ENCODE data around the gene PLPP4. TPM values are rescaled to one million over a fixed set of nuclear protein-coding genes. Genes with fewer than 3 reads are reported as not detected.

Gene PLPP4
- total and polyA plus RNA-seq, 2 experiments from 2014 or later = 30.0 to 34.4 TPM

DNA sequence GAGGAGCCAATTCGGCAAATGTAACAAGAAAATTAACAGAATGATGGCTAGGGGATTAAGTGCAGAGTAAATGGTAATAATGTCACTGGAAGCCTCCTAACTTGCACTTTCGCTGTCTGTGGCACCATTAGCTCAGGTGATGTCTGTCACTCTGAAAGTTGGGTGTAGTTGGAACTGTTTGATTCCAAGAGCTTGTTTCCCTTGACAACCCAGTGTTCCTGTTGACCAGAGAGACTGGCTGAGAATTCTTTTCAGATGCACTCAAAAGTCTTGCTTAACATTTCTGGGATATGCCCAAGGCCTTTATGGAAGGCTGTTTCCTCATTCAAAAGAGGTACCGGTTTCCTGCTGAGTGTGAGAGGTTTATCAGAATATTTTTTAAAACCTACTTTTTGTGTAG lies 49.6 kb downstream of the PLPP4 start:
- Histone ChIP-seq H4K20me1 (ENCODE audit: insufficient read depth) (no peaks in the 10 kb centered on the region), H3K4me1 (ENCODE audit: insufficient read depth) (peaks cover 67% of the 10 kb centered on the region), H3K9ac (peak overlapping the region; percentile 81), H3K36me3 (ENCODE audit: low read depth) (no peaks in the 10 kb centered on the region), H3F3A (ENCODE audit: insufficient read depth) (peaks cover 49% of the 10 kb centered on the region), H3K27me3 (replicated peaks; ENCODE audit: insufficient read depth) (no peaks in the 10 kb centered on the region), H3K4me3 (peak overlapping the region; percentile 29), H3K79me2 (ENCODE audit: insufficient read depth) (no peaks in the 10 kb centered on the region), H3K9me2 (ENCODE audit: insufficient read depth) (no peaks in the 10 kb centered on the region), H3K9me3 (ENCODE audit: low read depth) (no peaks in the 10 kb centered on the region), H3K4me2 (ENCODE audit: unreplicated experiment) (peak overlapping the region; percentile 45), H2AFZ (no peak overlapping the region), H3K27ac (peak overlapping the region; percentile 98)
- 54 to 63% methylated on average over 3 of the region's 3 CpGs for WGBS, 2 experiments (ENCODE audit: low coverage in 1 of 2, low lambda C conversion rate in 2 of 2, missing lambda C conversion rate in 2 of 2)
- DNase-seq = peak; percentile 91
- in situ Hi-C loops (cut with MboI) = no loop called here
- TF ChIP-seq EZH2phosphoT487 (IDR thresholded peaks at IDR 0.05; ENCODE audit: insufficient read depth, low read depth) = no peak
- TF ChIP-seq EZH2 (IDR thresholded peaks at IDR 0.05; ENCODE audit: insufficient read depth, poor library complexity, severe bottlenecking) = no peak

DNA sequence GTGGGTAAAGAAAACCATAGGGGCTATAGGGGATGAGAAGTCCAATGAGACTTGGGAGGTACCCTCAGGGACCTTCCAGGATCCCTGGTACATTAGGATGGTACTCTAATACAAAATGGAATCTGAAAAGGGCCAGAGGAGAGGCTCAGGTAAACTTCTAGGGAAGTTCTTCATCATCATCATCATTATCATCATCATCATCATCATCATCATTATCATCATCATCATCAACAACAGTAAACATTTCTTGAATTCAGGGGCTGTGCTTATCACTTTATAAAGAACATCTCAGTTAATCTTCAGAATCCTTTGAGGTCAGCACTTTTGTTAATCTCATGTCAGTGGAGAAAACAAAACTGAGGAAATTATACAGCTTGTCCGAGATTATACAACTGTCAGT lies 50.1 kb downstream of the PLPP4 start:
- Histone ChIP-seq H3K27ac (peak overlapping the region; percentile 98), H2AFZ (no peak overlapping the region), H3K4me2 (ENCODE audit: unreplicated experiment) (peak overlapping the region; percentile 27), H3K4me1 (ENCODE audit: insufficient read depth) (peaks cover 67% of the 10 kb centered on the region), H3K79me2 (ENCODE audit: insufficient read depth) (no peaks in the 10 kb centered on the region), H4K20me1 (ENCODE audit: insufficient read depth) (no peaks in the 10 kb centered on the region), H3K9me3 (ENCODE audit: low read depth) (no peaks in the 10 kb centered on the region), H3K4me3 (no peak overlapping the region), H3K9ac (peak overlapping the region; percentile 81), H3K27me3 (replicated peaks; ENCODE audit: insufficient read depth) (no peaks in the 10 kb centered on the region), H3F3A (ENCODE audit: insufficient read depth) (peaks cover 50% of the 10 kb centered on the region), H3K36me3 (ENCODE audit: low read depth) (no peaks in the 10 kb centered on the region), H3K9me2 (ENCODE audit: insufficient read depth) (no peaks in the 10 kb centered on the region)
- no peak for TF ChIP-seq EZH2phosphoT487 (IDR thresholded peaks at IDR 0.05; ENCODE audit: insufficient read depth, low read depth)
- no peak for TF ChIP-seq EZH2 (IDR thresholded peaks at IDR 0.05; ENCODE audit: insufficient read depth, poor library complexity, severe bottlenecking)
- in situ Hi-C loops (cut with MboI) = no loop called here
- 76 to 79% methylated on average over 1 of the region's 1 CpG for WGBS, 2 experiments (ENCODE audit: low coverage in 1 of 2, low lambda C conversion rate in 2 of 2, missing lambda C conversion rate in 2 of 2)
- no peak for DNase-seq

- in situ Hi-C loops (cut with MboI) = no loop called here
- Histone ChIP-seq H4K20me1 (ENCODE audit: insufficient read depth) (no peaks in the 10 kb centered on the region), H3K27ac (peak overlapping the region; percentile 98), H3K4me1 (ENCODE audit: insufficient read depth) (peaks cover 67% of the 10 kb centered on the region), H3K4me2 (ENCODE audit: unreplicated experiment) (peak overlapping the region; percentile 27), H3K36me3 (ENCODE audit: low read depth) (no peaks in the 10 kb centered on the region), H3K9me3 (ENCODE audit: low read depth) (no peaks in the 10 kb centered on the region), H3K9ac (peak overlapping the region; percentile 81), H3K9me2 (ENCODE audit: insufficient read depth) (no peaks in the 10 kb centered on the region), H2AFZ (no peak overlapping the region), H3K27me3 (replicated peaks; ENCODE audit: insufficient read depth) (no peaks in the 10 kb centered on the region), H3K4me3 (no peak overlapping the region), H3K79me2 (ENCODE audit: insufficient read depth) (no peaks in the 10 kb centered on the region), H3F3A (ENCODE audit: insufficient read depth) (peaks cover 50% of the 10 kb centered on the region)
- DNase-seq = no peak
- WGBS, 2 experiments (ENCODE audit: low coverage in 1 of 2, low lambda C conversion rate in 2 of 2, missing lambda C conversion rate in 2 of 2) = 85% methylated on average over 2 of the region's 2 CpGs
- no peak for TF ChIP-seq EZH2phosphoT487 (IDR thresholded peaks at IDR 0.05; ENCODE audit: insufficient read depth, low read depth)
- TF ChIP-seq EZH2 (IDR thresholded peaks at IDR 0.05; ENCODE audit: insufficient read depth, poor library complexity, severe bottlenecking) = no peak
Observed at GRCh38 chr10:120507651-120508050, 50.6 kb downstream of the PLPP4 start.

DNA sequence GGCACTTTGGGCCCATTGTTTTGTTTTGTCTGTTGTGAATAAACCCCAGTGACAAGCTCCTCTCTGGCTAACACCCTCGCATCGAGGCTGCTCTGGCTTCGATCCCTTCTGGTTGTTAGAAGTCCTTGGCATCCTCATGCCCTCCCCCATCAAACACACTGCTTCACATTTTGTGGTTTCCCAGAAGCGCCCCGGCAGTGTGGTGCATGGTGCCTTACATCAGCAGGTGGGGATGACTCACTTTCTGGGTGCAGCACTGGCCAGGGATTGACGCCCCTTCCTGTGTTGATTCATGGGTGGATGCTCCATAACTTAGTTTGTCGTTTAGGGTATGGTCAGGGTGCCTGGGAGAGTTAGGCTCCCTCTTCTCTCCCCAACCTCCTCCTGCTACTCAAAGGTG lies 51.4 kb downstream of the PLPP4 start:
- Histone ChIP-seq H3K9me2 (ENCODE audit: insufficient read depth) (no peaks in the 10 kb centered on the region), H4K20me1 (ENCODE audit: insufficient read depth) (no peaks in the 10 kb centered on the region), H3K79me2 (ENCODE audit: insufficient read depth) (0 out of 2 replicates have a peak, but pooled peaks cover 6% of the 10 kb centered on the region), H3K9ac (peak overlapping the region; percentile 71), H3K4me2 (ENCODE audit: unreplicated experiment) (peak overlapping the region; percentile 3), H3F3A (ENCODE audit: insufficient read depth) (peaks cover 50% of the 10 kb centered on the region), H2AFZ (no peak overlapping the region), H3K36me3 (ENCODE audit: low read depth) (no peaks in the 10 kb centered on the region), H3K4me3 (no peak overlapping the region), H3K27me3 (replicated peaks; ENCODE audit: insufficient read depth) (no peaks in the 10 kb centered on the region), H3K4me1 (ENCODE audit: insufficient read depth) (peaks cover 67% of the 10 kb centered on the region), H3K27ac (peak overlapping the region; percentile 98), H3K9me3 (ENCODE audit: low read depth) (no peaks in the 10 kb centered on the region)
- DNase-seq = peak; percentile 94
- TF ChIP-seq EZH2phosphoT487 (IDR thresholded peaks at IDR 0.05; ENCODE audit: insufficient read depth, low read depth) (no peak), EZH2 (IDR thresholded peaks at IDR 0.05; ENCODE audit: insufficient read depth, poor library complexity, severe bottlenecking) (no peak)
- WGBS, 2 experiments (ENCODE audit: low coverage in 1 of 2, low lambda C conversion rate in 2 of 2, missing lambda C conversion rate in 2 of 2) = 23 to 26% methylated on average over 7 of the region's 7 CpGs
- in situ Hi-C loops (cut with MboI) = no loop called here

DNA sequence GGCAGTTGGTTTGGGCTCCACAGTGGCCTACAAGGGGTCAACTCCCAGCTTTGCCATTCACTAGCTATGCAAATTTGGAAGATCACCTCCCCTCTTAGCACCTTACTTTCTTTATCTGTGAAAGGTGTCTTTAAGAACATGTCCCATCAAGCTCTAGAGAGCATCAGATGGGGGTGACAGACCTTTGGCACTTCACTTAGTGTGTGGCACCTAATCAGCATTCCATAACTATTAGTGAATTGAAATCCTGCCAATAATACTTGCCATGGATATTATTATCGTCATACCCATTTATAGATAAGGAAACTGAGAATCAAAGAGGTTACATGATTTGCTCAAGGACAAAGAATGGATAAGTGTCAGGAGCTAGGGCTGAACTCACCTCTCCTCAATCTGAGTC lies 51.9 kb downstream of the PLPP4 start:
- Histone ChIP-seq H3K4me2 (ENCODE audit: unreplicated experiment) (peak overlapping the region; percentile 3), H3K9ac (no peak overlapping the region), H4K20me1 (ENCODE audit: insufficient read depth) (no peaks in the 10 kb centered on the region), H3K4me1 (ENCODE audit: insufficient read depth) (peaks cover 66% of the 10 kb centered on the region), H3K27me3 (replicated peaks; ENCODE audit: insufficient read depth) (no peaks in the 10 kb centered on the region), H2AFZ (no peak overlapping the region), H3K36me3 (ENCODE audit: low read depth) (no peaks in the 10 kb centered on the region), H3K27ac (peak overlapping the region; percentile 98), H3K79me2 (ENCODE audit: insufficient read depth) (0 out of 2 replicates have a peak, but pooled peaks cover 7% of the 10 kb centered on the region), H3K4me3 (no peak overlapping the region), H3K9me2 (ENCODE audit: insufficient read depth) (no peaks in the 10 kb centered on the region), H3F3A (ENCODE audit: insufficient read depth) (peaks cover 50% of the 10 kb centered on the region), H3K9me3 (ENCODE audit: low read depth) (no peaks in the 10 kb centered on the region)
- 52 to 56% methylated on average over 1 of the region's 1 CpG for WGBS, 2 experiments (ENCODE audit: low coverage in 1 of 2, low lambda C conversion rate in 2 of 2, missing lambda C conversion rate in 2 of 2)
- DNase-seq = no peak
- no peak for TF ChIP-seq EZH2 (IDR thresholded peaks at IDR 0.05; ENCODE audit: insufficient read depth, poor library complexity, severe bottlenecking)
- TF ChIP-seq EZH2phosphoT487 (IDR thresholded peaks at IDR 0.05; ENCODE audit: insufficient read depth, low read depth) = no peak
- in situ Hi-C loops (cut with MboI) = no loop called here

Data from GM23248 (cell line).